Endothelial cell (in vitro differentiated cells): ENCODE results near the gene DENND1B. TPM values are rescaled to one million over a fixed set of nuclear protein-coding genes. Genes with fewer than 3 reads are reported as not detected.

Source experiments
- DNase-seq: peaks from one replicate; pipeline ENCODE4 v3.0.0; 2021; ENCODE audit warnings: low spot score
- H3K27ac Mint-ChIP-seq: one replicate; pipeline ENCODE4 v1.8.0; 2021; ENCODE audit warnings: mixed read lengths, inconsistent platforms; ENCODE audit not compliant: unreplicated experiment
- H3K27me3 Mint-ChIP-seq: one replicate; pipeline ENCODE4 v1.8.0; 2021; ENCODE audit warnings: mild to moderate bottlenecking, moderate library complexity, mixed read lengths, inconsistent platforms; ENCODE audit not compliant: unreplicated experiment
- H3K36me3 Mint-ChIP-seq: one replicate; pipeline ENCODE4 v1.8.0; 2021; ENCODE audit warnings: mild to moderate bottlenecking, low read depth, mixed read lengths, inconsistent platforms; ENCODE audit not compliant: unreplicated experiment
- H3K4me1 Mint-ChIP-seq: one replicate; pipeline ENCODE4 v1.8.0; 2021; ENCODE audit warnings: mild to moderate bottlenecking, mixed read lengths, inconsistent platforms; ENCODE audit not compliant: unreplicated experiment
- H3K4me3 Mint-ChIP-seq: one replicate; pipeline ENCODE4 v1.8.0; 2021; ENCODE audit warnings: mild to moderate bottlenecking, mixed read lengths, inconsistent platforms; ENCODE audit not compliant: unreplicated experiment
- H3K9me3 Mint-ChIP-seq: one replicate; pipeline ENCODE4 v1.8.0; 2021; ENCODE audit warnings: mixed read lengths, inconsistent platforms; ENCODE audit not compliant: unreplicated experiment
- CTCF ChIP-seq: fragments of 200-600 bp; sonication (generic); IDR thresholded peaks from one replicate; pipeline ENCODE4 v1.5.0; 2021; ENCODE audit warnings: antibody characterized with exemption; ENCODE audit not compliant: unreplicated experiment
- total RNA-seq: library from RNA; stranded (reverse); fragmentation: NEBNext Ultra II Directional; extraction: Animal tissue kit (Norgen Biotek cat#: 25700); gene quantifications from one replicate; pipeline ENCODE4 v1.2.1, GENCODE V29; 2021; ENCODE audit not compliant: unreplicated experiment

DENND1B gene
- total RNA-seq, 1 donor from 2014 or later: 7.5 TPM

- Mint-ChIP-seq H3K4me3 (no peak overlapping the region), H3K27ac (no peak overlapping the region), H3K4me1 (no peaks in the 10 kb centered on the region), H3K36me3 (peaks cover 7% of the 10 kb centered on the region), H3K9me3 (no peaks in the 10 kb centered on the region), H3K27me3 (no peaks in the 10 kb centered on the region)
- no peak for TF ChIP-seq CTCF
- DNase-seq: no peak
These were observed 228.3 kb downstream of the DENND1B start for GRCh38 chr1:197546989-197547388.

DNA sequence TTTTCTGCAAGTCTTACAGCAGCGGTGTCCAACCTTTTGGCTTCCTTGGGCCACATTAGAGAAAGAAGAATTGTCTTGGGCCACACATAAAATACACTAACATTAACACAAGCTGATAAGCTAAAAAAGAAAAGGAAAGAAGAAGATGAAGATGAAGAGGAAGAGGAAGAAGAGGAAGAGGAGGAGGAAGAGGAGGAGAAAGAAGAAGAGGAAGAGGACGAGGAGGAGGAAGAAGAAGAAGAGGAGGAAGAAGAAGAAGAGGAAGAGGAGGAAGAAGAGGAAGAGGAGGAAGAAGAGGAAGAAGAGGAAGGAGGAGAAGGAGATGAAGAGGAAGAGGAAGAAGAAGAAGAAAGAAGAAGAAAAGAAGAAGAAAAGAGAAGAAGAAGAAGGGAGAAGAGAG is 230.7 kb downstream of the DENND1B start:
- H3K4me3 Mint-ChIP-seq: no peak overlapping the region
- H3K27ac Mint-ChIP-seq: no peak overlapping the region
- no peak for DNase-seq
- no peaks in the 10 kb centered on the region for H3K27me3 Mint-ChIP-seq
- H3K9me3 Mint-ChIP-seq: no peaks in the 10 kb centered on the region
- TF ChIP-seq CTCF: no peak
- peaks cover 7% of the 10 kb centered on the region for H3K36me3 Mint-ChIP-seq
- no peaks in the 10 kb centered on the region for H3K4me1 Mint-ChIP-seq

DNA sequence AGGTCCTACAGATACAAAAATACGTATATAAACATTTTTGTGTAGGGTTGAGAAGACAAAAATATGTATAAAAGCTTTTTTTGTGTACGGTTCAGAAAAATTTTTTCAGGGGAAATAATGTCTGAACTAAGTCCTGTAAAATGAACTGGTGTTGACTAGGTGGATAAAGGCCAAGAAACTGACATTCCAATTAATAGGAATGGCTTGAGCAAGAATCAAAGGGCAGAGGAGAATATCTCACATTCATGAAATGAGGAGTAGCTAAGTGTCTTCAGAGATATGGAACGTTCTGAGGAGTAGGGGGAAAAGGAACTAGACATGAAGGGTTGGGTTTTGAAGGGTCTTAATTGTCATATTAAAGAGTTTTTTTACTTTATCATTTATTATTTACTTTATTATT is 231.2 kb downstream of the DENND1B start:
- Mint-ChIP-seq H3K4me3 (no peak overlapping the region), H3K27me3 (no peaks in the 10 kb centered on the region), H3K27ac (no peak overlapping the region), H3K9me3 (no peaks in the 10 kb centered on the region), H3K4me1 (no peaks in the 10 kb centered on the region), H3K36me3 (peaks cover 7% of the 10 kb centered on the region)
- no peak for TF ChIP-seq CTCF
- no peak for DNase-seq

GRCh38 chr1:197541411-197541810 is 233.9 kb downstream of the DENND1B start:
- no peaks in the 10 kb centered on the region for H3K9me3 Mint-ChIP-seq
- H3K4me1 Mint-ChIP-seq: no peaks in the 10 kb centered on the region
- no peak for DNase-seq
- H3K4me3 Mint-ChIP-seq: no peak overlapping the region
- no peak overlapping the region for H3K27ac Mint-ChIP-seq
- H3K27me3 Mint-ChIP-seq: no peaks in the 10 kb centered on the region
- no peak for TF ChIP-seq CTCF
- H3K36me3 Mint-ChIP-seq: peaks cover 7% of the 10 kb centered on the region

GRCh38 chr1:197526736-197527371 is 248.4 kb downstream of the DENND1B start:
- TF ChIP-seq CTCF: peak; percentile 84
- Mint-ChIP-seq H3K4me1 (no peaks in the 10 kb centered on the region), H3K27ac (no peak overlapping the region), H3K9me3 (no peaks in the 10 kb centered on the region), H3K36me3 (no peaks in the 10 kb centered on the region), H3K4me3 (no peak overlapping the region), H3K27me3 (peaks cover 2% of the 10 kb centered on the region)
- DNase-seq: no peak
